Activated CD8-positive, alpha-beta T cell treated with anti-CD3 and anti-CD28 coated beads for 36 hours (primary cell): ENCODE data around the gene IP6K2. TPM values are rescaled to one million over a fixed set of nuclear protein-coding genes. Genes with fewer than 3 reads are reported as not detected.

Source experiments
- ATAC-seq: fragments of 200-7000 bp; cut with Tn5 transposase; one replicate; pipeline ENCODE4 v1.10.0; 2021; ENCODE audit warnings: mild to moderate bottlenecking, moderate library complexity
- CTCF ChIA-PET: fragments of 350-600 bp; sonication (Branson Sonifier 250); formaldehyde crosslinking; loops from one replicate; lab custom pipeline; 2021; ENCODE audit warnings: antibody characterized with exemption; lab: Charles Lee
- POLR2A ChIA-PET: fragments of 350-600 bp; sonication (Branson Sonifier 250); formaldehyde crosslinking; loops from one replicate; lab custom pipeline; 2021; ENCODE audit warnings: antibody characterized with exemption; lab: Charles Lee
- DNase-seq: peaks from one replicate; pipeline ENCODE4 v3.0.0-alpha.2; 2020
- H3K27ac Mint-ChIP-seq: one replicate; pipeline ENCODE4 v1.8.0; 2021; ENCODE audit warnings: mild to moderate bottlenecking, mixed read lengths
- H3K27me3 Mint-ChIP-seq: one replicate; pipeline ENCODE4 v1.8.0; 2021; ENCODE audit warnings: mixed read lengths
- H3K36me3 Mint-ChIP-seq: one replicate; pipeline ENCODE4 v1.8.0; 2021; ENCODE audit warnings: low read depth, mixed read lengths
- H3K4me1 Mint-ChIP-seq: one replicate; pipeline ENCODE4 v1.8.0; 2021; ENCODE audit warnings: low read depth, mixed read lengths
- H3K4me3 Mint-ChIP-seq: one replicate; pipeline ENCODE4 v1.8.0; 2021; ENCODE audit warnings: mild to moderate bottlenecking, moderate library complexity, mixed read lengths
- H3K9me3 Mint-ChIP-seq: one replicate; pipeline ENCODE4 v1.8.0; 2021; ENCODE audit warnings: mixed read lengths
- CTCF ChIP-seq: fragments of 200-600 bp; IDR thresholded peaks from one replicate; pipeline ENCODE4 v1.8.0; 2022; ENCODE audit warnings: antibody characterized with exemption, mild to moderate bottlenecking
- intact Hi-C: fragments of 100-400 bp; cut with micrococcal nuclease; formaldehyde crosslinking; loops from one replicate; pipeline ENCODE4 v1.10.0; 2022
- total RNA-seq, 2 experiments: library from RNA; stranded (reverse); gene quantifications; one replicate each; pipeline ENCODE4 v1.2.3, GENCODE V29; 2021

The IP6K2 gene
- total RNA-seq, 2 experiments from 2014 or later = 47.7 to 48.0 TPM

GRCh38 chr3:48700731-48701405 lies 16.2 kb downstream of the IP6K2 start:
- H3K4me1 Mint-ChIP-seq = peaks cover 45% of the 10 kb centered on the region
- ChIA-PET POLR2A (interaction anchor here (1.4 kb wide), 2 partner anchors 10 to 16 kb away, joined by 3 to 4 read pairs; no protein-coding TSS in a partner anchor), CTCF (interaction anchor here (3.1 kb wide), 1 partner anchor 14 kb away, joined by 10 read pairs; the partner anchor contains the start of gene NCKIPSD)
- H3K27ac Mint-ChIP-seq = peak overlapping the region; percentile 37
- DNase-seq = no peak
- intact Hi-C loops = no loop called here
- H3K4me3 Mint-ChIP-seq = no peak overlapping the region
- TF ChIP-seq CTCF = no peak
- no peaks in the 10 kb centered on the region for H3K27me3 Mint-ChIP-seq
- H3K9me3 Mint-ChIP-seq = no peaks in the 10 kb centered on the region
- no peak for ATAC-seq
- peaks cover 25% of the 10 kb centered on the region for H3K36me3 Mint-ChIP-seq

- intact Hi-C loops = no loop called here
- no peak overlapping the region for H3K27ac Mint-ChIP-seq
- no peak for TF ChIP-seq CTCF
- ChIA-PET POLR2A (interaction anchor here (1.2 kb wide), 1 partner anchor 9 kb away, joined by 5 read pairs; no protein-coding TSS in a partner anchor), CTCF (interaction anchor here (0.6 to 3.1 kb wide), 2 partner anchors 9 to 13 kb away, joined by 3 to 10 read pairs; partner anchors contain the start of gene NCKIPSD)
- peaks cover 26% of the 10 kb centered on the region for H3K36me3 Mint-ChIP-seq
- no peaks in the 10 kb centered on the region for H3K27me3 Mint-ChIP-seq
- H3K4me1 Mint-ChIP-seq = peaks cover 38% of the 10 kb centered on the region
- no peak overlapping the region for H3K4me3 Mint-ChIP-seq
- no peaks in the 10 kb centered on the region for H3K9me3 Mint-ChIP-seq
- ATAC-seq (no peak), DNase-seq (no peak)
Measured at GRCh38 chr3:48698891-48699290, 18.1 kb downstream of the IP6K2 start.

GRCh38 chr3:48697952-48698351 lies 19.1 kb downstream of the IP6K2 start:
- Mint-ChIP-seq H3K27me3 (no peaks in the 10 kb centered on the region), H3K36me3 (peaks cover 29% of the 10 kb centered on the region), H3K4me3 (no peak overlapping the region), H3K27ac (no peak overlapping the region), H3K4me1 (peaks cover 35% of the 10 kb centered on the region), H3K9me3 (no peaks in the 10 kb centered on the region)
- DNase-seq (no peak), ATAC-seq (peak; percentile 55)
- POLR2A ChIA-PET = interaction anchor here (1.2 to 2.8 kb wide), 4 partner anchors 10 to 35 kb away, joined by 4 to 18 read pairs (median 5); partner anchors contain the start of genes CELSR3 and IP6K2
- TF ChIP-seq CTCF = no peak
- intact Hi-C loops = no loop called here
- CTCF ChIA-PET = no interaction called here

- ChIA-PET POLR2A (interaction anchor here (2.8 kb wide), 1 partner anchor 19 kb away, joined by 18 read pairs; the partner anchor contains the start of gene IP6K2), CTCF (interaction anchor here (1.9 kb wide), 1 partner anchor 10 kb away, joined by 15 read pairs; the partner anchor contains the start of gene NCKIPSD)
- Mint-ChIP-seq H3K4me3 (no peak overlapping the region), H3K36me3 (peaks cover 27% of the 10 kb centered on the region), H3K9me3 (no peaks in the 10 kb centered on the region), H3K4me1 (peaks cover 26% of the 10 kb centered on the region), H3K27ac (peak overlapping the region; percentile 5), H3K27me3 (no peaks in the 10 kb centered on the region)
- TF ChIP-seq CTCF = no peak
- no peak for DNase-seq
- no peak for ATAC-seq
- intact Hi-C loops = no loop called here
Measured at GRCh38 chr3:48696601-48697000, 20.4 kb downstream of the IP6K2 start.

GRCh38 chr3:48696156-48696555 lies 20.9 kb downstream of the IP6K2 start:
- ChIA-PET POLR2A (interaction anchor here (2.8 kb wide), 1 partner anchor 20 kb away, joined by 18 read pairs; the partner anchor contains the start of gene IP6K2), CTCF (interaction anchor here (1.1 to 1.9 kb wide), 3 partner anchors 10 to 14 kb away, joined by 3 to 15 read pairs (median 5); partner anchors contain the start of gene NCKIPSD)
- Mint-ChIP-seq H3K27ac (peak overlapping the region; percentile 5), H3K4me3 (no peak overlapping the region), H3K36me3 (peaks cover 30% of the 10 kb centered on the region), H3K27me3 (no peaks in the 10 kb centered on the region), H3K9me3 (no peaks in the 10 kb centered on the region), H3K4me1 (peaks cover 26% of the 10 kb centered on the region)
- ATAC-seq = no peak
- no peak for DNase-seq
- intact Hi-C loops = no loop called here
- TF ChIP-seq CTCF = no peak
